Smooth muscle cell (in vitro differentiated cells): ENCODE measurements around the gene EPB41L1. TPM values are rescaled to one million over a fixed set of nuclear protein-coding genes. Genes with fewer than 3 reads are reported as not detected.

Source experiments
- DNase-seq: peaks from one replicate; lab custom pipeline; 2025; ENCODE audit not compliant: unreplicated experiment; lab: John Stamatoyannopoulos, UW
- H2AFZ ChIP-seq: fragments of 200-600 bp; sonication (generic); 2 replicates; pipeline ENCODE4 v1.6.0; 2016; ENCODE audit warnings: antibody characterized with exemption, low read depth, mild to moderate bottlenecking
- H3F3A ChIP-seq: fragments of 200-600 bp; sonication (generic); 2 replicates; pipeline ENCODE4 v1.6.0; 2017; ENCODE audit warnings: antibody characterized with exemption, low read depth
- H3K27ac ChIP-seq: fragments of 200-600 bp; sonication (generic); 2 replicates; pipeline ENCODE4 v1.5.1; 2016; ENCODE audit warnings: low read depth, mild to moderate bottlenecking
- H3K27me3 ChIP-seq: fragments of 200-600 bp; sonication (generic); 2 replicates; pipeline ENCODE4 v1.6.1; 2016; ENCODE audit warnings: low read depth, mild to moderate bottlenecking
- H3K36me3 ChIP-seq: fragments of 200-600 bp; sonication (generic); 2 replicates; pipeline ENCODE4 v1.5.1; 2016; ENCODE audit warnings: low read depth
- H3K4me1 ChIP-seq: fragments of 200-600 bp; sonication (generic); 2 replicates; pipeline ENCODE4 v1.5.1; 2016; ENCODE audit warnings: low read depth
- H3K4me2 ChIP-seq: fragments of 200-600 bp; sonication (generic); 2 replicates; pipeline ENCODE4 v1.6.0; 2016; ENCODE audit warnings: mild to moderate bottlenecking
- H3K4me3 ChIP-seq: fragments of 200-600 bp; sonication (generic); 2 replicates; pipeline ENCODE4 v1.5.1; 2016; ENCODE audit warnings: mild to moderate bottlenecking
- H3K79me2 ChIP-seq: fragments of 200-600 bp; sonication (generic); 2 replicates; pipeline ENCODE4 v1.6.0; 2016; ENCODE audit warnings: low read depth, mild to moderate bottlenecking
- H3K9ac ChIP-seq: fragments of 200-600 bp; sonication (generic); 2 replicates; pipeline ENCODE4 v1.6.0; 2016; ENCODE audit warnings: low read depth
- H3K9me3 ChIP-seq: fragments of 200-600 bp; sonication (generic); replicated peaks from 2 replicates; pipeline ENCODE4 v1.5.1; 2016; ENCODE audit warnings: low read depth
- H4K20me1 ChIP-seq: fragments of 200-600 bp; sonication (generic); 2 replicates; pipeline ENCODE4 v1.6.0; 2016; ENCODE audit warnings: low read depth
- CTCF ChIP-seq: fragments of 200-600 bp; sonication (generic); IDR thresholded peaks from 2 replicates; pipeline ENCODE4 v1.5.1; 2017; ENCODE audit warnings: borderline replicate concordance, mild to moderate bottlenecking, antibody characterized with exemption; ENCODE audit not compliant: insufficient read depth, poor library complexity, severe bottlenecking
- WGBS: methylation state at CpG from one replicate; pipeline ENCODE4 v1.1.7; 2016; ENCODE audit warnings: low lambda C conversion rate; 5-methylcytosine and 5-hydroxymethylcytosine counted together
- polyA plus RNA-seq: library from polyadenylated mRNA; unstranded; fragments of >200 nt; fragmentation: Nextera tagmentation; extraction: Ambion mirVana; gene quantifications from 2 replicates; pipeline ENCODE4 v1.2.1, GENCODE V29; 2016
- total RNA-seq: library from RNA; depleted of rRNA; stranded (reverse); fragments of >200 nt; gene quantifications from 2 replicates; pipeline ENCODE4 v1.2.3, GENCODE V29; 2014

Gene EPB41L1
- total and polyA plus RNA-seq, 2 experiments from 2014 or later, result 14.8 to 18.0 TPM

- Histone ChIP-seq H3F3A (no peaks in the 10 kb centered on the region), H3K79me2 (no peaks in the 10 kb centered on the region), H3K9me3 (no peaks in the 10 kb centered on the region), H4K20me1 (no peaks in the 10 kb centered on the region), H3K36me3 (no peaks in the 10 kb centered on the region), H3K4me1 (no peaks in the 10 kb centered on the region), H3K9ac (no peak overlapping the region), H3K27ac (no peak overlapping the region), H2AFZ (no peak overlapping the region), H3K4me2 (no peak overlapping the region), H3K4me3 (no peak overlapping the region), H3K27me3 (no peaks in the 10 kb centered on the region)
- TF ChIP-seq CTCF, result peak; percentile 97
- 36% methylated on average over 18 of the region's 18 CpGs for WGBS
- DNase-seq, result peak; percentile 19
Measured at GRCh38 chr20:36202891-36203338, 48.4 kb downstream of the EPB41L1 start.

- H3K4me3 ChIP-seq, result no peak overlapping the region
- H4K20me1 ChIP-seq, result no peaks in the 10 kb centered on the region
- no peak overlapping the region for H3K4me2 ChIP-seq
- no peak overlapping the region for H3K9ac ChIP-seq
- H3K4me1 ChIP-seq, result no peaks in the 10 kb centered on the region
- no peaks in the 10 kb centered on the region for H3K27me3 ChIP-seq
- 95% methylated on average over 3 of the region's 3 CpGs for whole genome bisulfite sequencing
- DNase-seq, result no peak
- H3F3A ChIP-seq, result no peaks in the 10 kb centered on the region
- H3K36me3 ChIP-seq, result no peaks in the 10 kb centered on the region
- H2AFZ ChIP-seq, result no peak overlapping the region
- H3K79me2 ChIP-seq, result no peaks in the 10 kb centered on the region
- no peak overlapping the region for H3K27ac ChIP-seq
- H3K9me3 ChIP-seq, result no peaks in the 10 kb centered on the region
- TF ChIP-seq CTCF, result no peak
Measured at GRCh38 chr20:36203861-36204260, 49.3 kb downstream of the EPB41L1 start.

- H3K9ac ChIP-seq, result no peak overlapping the region
- 95% methylated on average over 3 of the region's 3 CpGs for WGBS
- no peak overlapping the region for H2AFZ ChIP-seq
- H3K9me3 ChIP-seq, result no peaks in the 10 kb centered on the region
- H3K79me2 ChIP-seq, result no peaks in the 10 kb centered on the region
- H3K27ac ChIP-seq, result no peak overlapping the region
- no peaks in the 10 kb centered on the region for H4K20me1 ChIP-seq
- no peak overlapping the region for H3K4me2 ChIP-seq
- no peak for TF ChIP-seq CTCF
- H3K27me3 ChIP-seq, result no peaks in the 10 kb centered on the region
- DNase-seq, result no peak
- H3K36me3 ChIP-seq, result no peaks in the 10 kb centered on the region
- H3K4me1 ChIP-seq, result no peaks in the 10 kb centered on the region
- H3K4me3 ChIP-seq, result no peak overlapping the region
- H3F3A ChIP-seq, result no peaks in the 10 kb centered on the region
Measured at GRCh38 chr20:36205026-36205425, 50.5 kb downstream of the EPB41L1 start.

- Histone ChIP-seq H4K20me1 (no peaks in the 10 kb centered on the region), H3K4me3 (no peak overlapping the region), H3K4me2 (no peak overlapping the region), H3K36me3 (no peaks in the 10 kb centered on the region), H2AFZ (no peak overlapping the region), H3K27ac (no peak overlapping the region), H3F3A (no peaks in the 10 kb centered on the region), H3K79me2 (no peaks in the 10 kb centered on the region), H3K4me1 (no peaks in the 10 kb centered on the region), H3K27me3 (no peaks in the 10 kb centered on the region), H3K9ac (no peak overlapping the region), H3K9me3 (no peaks in the 10 kb centered on the region)
- TF ChIP-seq CTCF, result no peak
- 94% methylated on average over 9 of the region's 9 CpGs for WGBS
- no peak for DNase-seq
Measured at GRCh38 chr20:36206068-36206467, 51.5 kb downstream of the EPB41L1 start.
